Transverse colon (tissue), 3 donors: ENCODE measurements around the gene OR52N4.

Experiments used
- CTCF ChIP-seq, 5 experiments: fragments of 200-600 bp in 3 of 5; fragments of 450-650 bp in 2 of 5; sonication (generic) in 3 of 5; IDR thresholded peaks; 1 replicate in 2 of 5; 2 replicates in 3 of 5; pipeline ENCODE4 v1.5.1; 2016 to 2017; ENCODE audit warnings: antibody characterized with exemption in 5 of 5, inconsistent platforms in 3 of 5, mild to moderate bottlenecking in 2 of 5, moderate library complexity in 1 of 5
- POLR2A ChIP-seq: fragments of 450-650 bp; IDR thresholded peaks from one replicate; pipeline ENCODE4 v1.6.1; 2016; ENCODE audit warnings: antibody characterized with exemption, mild to moderate bottlenecking, moderate library complexity

- no peak for TF ChIP-seq CTCF (IDR thresholded peaks at IDR 0.05)
- no peak for TF ChIP-seq POLR2A
Measured at GRCh38 chr11:5737091-5737490, 17.0 kb upstream of the OR52N4 start.
